ENCODE data around the gene ARHGEF33. TPM values are rescaled to one million over a fixed set of nuclear protein-coding genes. Genes with fewer than 3 reads are reported as not detected.

Gene ARHGEF33
- total and polyA plus RNA-seq, 2 of the 8 experiments (the other 6 are each of a cell fraction or from before 2014, with no cell fraction given) = 0.09 to 0.95 TPM

GRCh38 chr2:38973266-38973665 lies 83.6 kb downstream of the ARHGEF33 start (continued):
- TF ChIP-seq EZH2 (IDR thresholded peaks at IDR 0.05; ENCODE audit: low read depth, low read length, severe bottlenecking) (no peak), SP1 (IDR thresholded peaks at IDR 0.05; ENCODE audit: low read depth, low read length) (no peak), RNF2 (IDR thresholded peaks at IDR 0.05; ENCODE audit: borderline replicate concordance, low read depth, low read length, missing control alignments, poor library complexity, severe bottlenecking) (no peak), ZNF274 (IDR thresholded peaks at IDR 0.05; ENCODE audit: borderline replicate concordance, extremely low read depth, low read length) (no peak), CHD2 (IDR thresholded peaks at IDR 0.05; ENCODE audit: low read length) (no peak)
